Hepatocyte (in vitro differentiated cells): Measurements from ENCODE around the gene PTBP3.

Experiments used
- EZH2 ChIP-seq: fragments of 200-600 bp; sonication (generic); IDR thresholded peaks from 2 replicates; pipeline ENCODE4 v1.6.1; 2016; ENCODE audit warnings: antibody characterized with exemption, mild to moderate bottlenecking, borderline replicate concordance
- EZH2phosphoT487 ChIP-seq: fragments of 200-600 bp; sonication (generic); IDR thresholded peaks from one replicate; pipeline ENCODE4 v1.6.1; 2018; ENCODE audit warnings: antibody characterized with exemption, mild to moderate bottlenecking, low read depth, moderate library complexity; ENCODE audit not compliant: unreplicated experiment, severe bottlenecking
- TF ChIP-seq, protein P1 (sequence below): fragments of 200-600 bp; sonication (generic); IDR thresholded peaks from 2 replicates; pipeline ENCODE4 v1.5.1; 2016; ENCODE audit warnings: antibody characterized with exemption, mild to moderate bottlenecking; ENCODE audit not compliant: poor library complexity

DNA sequence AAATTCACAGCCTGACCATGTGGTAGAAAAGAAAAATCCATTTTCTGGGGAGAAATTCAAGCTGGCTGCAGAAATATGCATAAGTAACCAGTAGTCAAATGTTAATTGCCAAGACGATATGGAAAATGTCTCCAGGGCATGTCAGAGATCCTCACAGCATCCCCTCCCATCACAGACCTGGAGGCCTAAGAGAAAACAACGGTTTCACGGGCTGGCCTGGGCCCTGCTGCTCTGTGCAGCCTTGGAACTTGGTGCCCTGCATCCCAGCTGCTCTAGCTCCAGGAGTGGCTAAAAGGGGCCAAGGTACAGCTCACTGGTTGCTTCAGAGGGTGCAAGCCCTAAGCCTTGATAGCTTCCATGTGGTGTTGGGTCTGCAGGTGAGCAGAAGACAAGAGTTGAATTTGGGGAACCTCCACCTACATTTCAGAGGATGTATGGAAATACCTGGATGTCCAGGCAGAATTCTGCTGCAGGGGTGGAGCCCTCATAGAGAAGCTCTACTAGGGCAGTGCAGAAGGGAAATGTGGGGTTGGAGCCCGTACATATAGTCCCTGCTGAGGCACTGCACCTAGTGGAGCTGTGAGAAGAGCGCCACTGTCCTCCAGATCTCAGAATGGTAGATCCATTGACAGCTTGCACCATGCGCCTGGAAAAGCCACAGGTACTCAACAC is 49.7 kb downstream of the PTBP3 start:
- TF ChIP-seq EZH2 (no peak), EZH2phosphoT487 (no peak)
- TF ChIP-seq, protein P1, sequence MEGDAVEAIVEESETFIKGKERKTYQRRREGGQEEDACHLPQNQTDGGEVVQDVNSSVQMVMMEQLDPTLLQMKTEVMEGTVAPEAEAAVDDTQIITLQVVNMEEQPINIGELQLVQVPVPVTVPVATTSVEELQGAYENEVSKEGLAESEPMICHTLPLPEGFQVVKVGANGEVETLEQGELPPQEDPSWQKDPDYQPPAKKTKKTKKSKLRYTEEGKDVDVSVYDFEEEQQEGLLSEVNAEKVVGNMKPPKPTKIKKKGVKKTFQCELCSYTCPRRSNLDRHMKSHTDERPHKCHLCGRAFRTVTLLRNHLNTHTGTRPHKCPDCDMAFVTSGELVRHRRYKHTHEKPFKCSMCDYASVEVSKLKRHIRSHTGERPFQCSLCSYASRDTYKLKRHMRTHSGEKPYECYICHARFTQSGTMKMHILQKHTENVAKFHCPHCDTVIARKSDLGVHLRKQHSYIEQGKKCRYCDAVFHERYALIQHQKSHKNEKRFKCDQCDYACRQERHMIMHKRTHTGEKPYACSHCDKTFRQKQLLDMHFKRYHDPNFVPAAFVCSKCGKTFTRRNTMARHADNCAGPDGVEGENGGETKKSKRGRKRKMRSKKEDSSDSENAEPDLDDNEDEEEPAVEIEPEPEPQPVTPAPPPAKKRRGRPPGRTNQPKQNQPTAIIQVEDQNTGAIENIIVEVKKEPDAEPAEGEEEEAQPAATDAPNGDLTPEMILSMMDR = no peak
